ENCODE data around the gene DSC1.

Gene DSC1

DNA sequence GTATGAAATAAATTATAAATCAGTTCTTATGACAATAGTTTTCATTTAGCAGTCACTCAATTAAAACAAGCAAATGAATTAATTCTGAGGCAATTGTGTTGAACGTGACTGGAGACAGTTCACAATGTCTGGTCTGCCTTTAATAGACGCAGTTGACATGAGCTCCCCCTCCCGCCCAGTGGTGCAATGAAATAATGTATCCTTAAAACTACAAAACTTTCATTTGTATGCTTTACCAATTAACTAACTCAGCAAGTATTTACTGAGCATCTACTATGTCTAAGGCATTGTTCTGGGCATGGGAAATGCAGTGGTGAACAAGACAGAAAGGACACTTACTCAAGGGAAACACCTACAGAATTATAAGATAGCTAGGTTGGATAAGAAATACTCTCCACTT lies 56.9 kb downstream of the DSC1 start:
- H2AFZ ChIP-seq (ENCODE audit: insufficient read depth, low read length, poor library complexity) = no peak overlapping the region
- no peak overlapping the region for H4K12ac ChIP-seq (ENCODE audit: low read depth, low read length)
- no CpG with 5 or more reads among the region's 3 CpGs for WGBS (ENCODE audit: extremely low coverage, insufficient coverage, insufficient read length)

DNA sequence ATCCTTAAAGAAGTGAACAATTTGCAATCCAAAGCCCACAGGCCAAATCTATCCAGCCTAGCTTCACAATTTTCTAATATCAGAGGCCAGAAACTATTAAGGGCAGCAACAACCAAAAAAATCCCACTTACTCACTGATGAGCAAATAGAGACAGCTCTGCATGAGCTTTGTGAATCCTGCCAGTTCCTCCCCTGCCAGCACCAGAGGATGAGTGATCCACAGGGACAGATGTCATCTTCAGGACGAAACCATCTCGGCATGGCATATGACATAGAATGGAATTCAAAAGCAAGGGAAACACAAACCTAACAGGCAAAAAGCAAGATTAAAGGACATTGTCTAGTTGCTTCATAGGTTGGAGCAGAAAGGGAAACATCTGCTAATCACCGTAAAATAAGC lies 58.2 kb downstream of the DSC1 start:
- H3K36me3 ChIP-seq (ENCODE audit: control insufficient read depth in 1 of 2, insufficient read depth in 2 of 2, low read length in 2 of 2) = no peaks in the 10 kb centered on the region
- peak in 1 of 2 donors; percentile 5 for DNase-seq
- no peak overlapping the region for H2BK120ac ChIP-seq (ENCODE audit: insufficient read depth, low read length, poor library complexity)
- H4K91ac ChIP-seq (ENCODE audit: low read depth, low read length) = no peak overlapping the region
- H2AFZ ChIP-seq (ENCODE audit: insufficient read depth, low read length, poor library complexity) = no peak overlapping the region
- H2BK5ac ChIP-seq (ENCODE audit: low read depth, low read length, poor library complexity) = no peak overlapping the region
- no peak overlapping the region for H4K8ac ChIP-seq (ENCODE audit: low read depth, low read length)
- WGBS (ENCODE audit: extremely low coverage, insufficient coverage, insufficient read length) = no CpG with 5 or more reads among the region's 3 CpGs
- no peak overlapping the region for H3K18ac ChIP-seq (ENCODE audit: low read length)
- H3K4me1 ChIP-seq (ENCODE audit: control insufficient read depth in 1 of 2, insufficient read depth in 2 of 2, low read length in 2 of 2) = peaks cover 2 to 6% of the 10 kb centered on the region in 2 experiments
- no peaks in the 10 kb centered on the region for H3K9me3 ChIP-seq (ENCODE audit: insufficient read depth, low read depth, low read length)
- H3K79me1 ChIP-seq (ENCODE audit: low read length) = peaks cover 21% of the 10 kb centered on the region
- H3K4ac ChIP-seq (ENCODE audit: low read depth, low read length) = no peak overlapping the region
- H3K27me3 ChIP-seq (ENCODE audit: insufficient read depth, low read length) = no peaks in the 10 kb centered on the region
- H3K27ac ChIP-seq (ENCODE audit: low read depth, low read length) = no peak overlapping the region
- no peak overlapping the region for H3K23ac ChIP-seq (ENCODE audit: low read length)
- H3K4me3 ChIP-seq (ENCODE audit: low read depth, low read length) = no peak overlapping the region
- peaks cover 18% of the 10 kb centered on the region for H3K79me2 ChIP-seq (ENCODE audit: control insufficient read depth, insufficient read depth, low read length, poor library complexity)
- H3K4me2 ChIP-seq (ENCODE audit: low read length) = no peak overlapping the region
- H4K12ac ChIP-seq (ENCODE audit: low read depth, low read length) = no peak overlapping the region
- no peak overlapping the region for H3K9ac ChIP-seq (ENCODE audit: low read length)
- H2AK5ac ChIP-seq (ENCODE audit: low read length) = no peak overlapping the region
- H3K14ac ChIP-seq (ENCODE audit: low read length) = no peak overlapping the region
- H2BK12ac ChIP-seq (ENCODE audit: low read length) = no peak overlapping the region

More for the DNA sequence above, 56.9 kb downstream of the DSC1 start:
- no peaks in the 10 kb centered on the region for H3K4me1 ChIP-seq (ENCODE audit: control insufficient read depth in 1 of 2, insufficient read depth in 2 of 2, low read length in 2 of 2)
- H3K9ac ChIP-seq (ENCODE audit: low read length) = no peak overlapping the region
- H4K8ac ChIP-seq (ENCODE audit: low read depth, low read length) = no peak overlapping the region
- H3K18ac ChIP-seq (ENCODE audit: low read length) = no peak overlapping the region
- H3K36me3 ChIP-seq (ENCODE audit: control insufficient read depth in 1 of 2, insufficient read depth in 2 of 2, low read length in 2 of 2) = no peaks in the 10 kb centered on the region
- no peak overlapping the region for H3K14ac ChIP-seq (ENCODE audit: low read length)
- no peak overlapping the region for H4K91ac ChIP-seq (ENCODE audit: low read depth, low read length)
- H3K4me3 ChIP-seq (ENCODE audit: low read depth, low read length) = no peak overlapping the region
- H2AK5ac ChIP-seq (ENCODE audit: low read length) = no peak overlapping the region
- H3K4ac ChIP-seq (ENCODE audit: low read depth, low read length) = no peak overlapping the region
- no peak overlapping the region for H2BK120ac ChIP-seq (ENCODE audit: insufficient read depth, low read length, poor library complexity)
- H3K27ac ChIP-seq (ENCODE audit: low read depth, low read length) = no peak overlapping the region
- no peaks in the 10 kb centered on the region for H3K9me3 ChIP-seq (ENCODE audit: insufficient read depth, low read depth, low read length)
- no peak overlapping the region for H3K23ac ChIP-seq (ENCODE audit: low read length)
- H3K27me3 ChIP-seq (ENCODE audit: insufficient read depth, low read length) = no peaks in the 10 kb centered on the region
- H2BK5ac ChIP-seq (ENCODE audit: low read depth, low read length, poor library complexity) = no peak overlapping the region
- peaks cover 11% of the 10 kb centered on the region for H3K79me2 ChIP-seq (ENCODE audit: control insufficient read depth, insufficient read depth, low read length, poor library complexity)
- H3K4me2 ChIP-seq (ENCODE audit: low read length) = no peak overlapping the region
- no peak overlapping the region for H2BK12ac ChIP-seq (ENCODE audit: low read length)
- no peak for DNase-seq
- peaks cover 14% of the 10 kb centered on the region for H3K79me1 ChIP-seq (ENCODE audit: low read length)

DNA sequence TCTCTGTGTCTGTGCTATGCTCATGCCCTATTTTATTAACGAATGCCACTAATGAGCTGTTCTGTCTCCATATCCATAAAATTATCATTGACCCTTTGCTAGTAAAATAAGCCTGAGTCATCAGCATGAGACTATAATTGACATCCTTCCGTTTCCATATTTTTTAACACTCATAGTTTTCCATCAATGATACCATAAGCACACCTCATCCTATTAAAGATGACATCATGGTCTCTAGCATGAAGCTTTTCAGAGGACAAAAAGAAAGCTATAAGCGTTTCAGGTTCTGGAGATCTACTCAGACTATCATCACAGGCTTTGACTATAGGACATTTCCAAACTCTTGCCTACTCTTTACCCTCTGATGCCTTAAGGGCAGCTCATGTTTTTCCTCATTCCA lies 59.2 kb downstream of the DSC1 start:
- H4K91ac ChIP-seq (ENCODE audit: low read depth, low read length) = no peak overlapping the region
- no peak overlapping the region for H3K4me2 ChIP-seq (ENCODE audit: low read length)
- peaks cover 2 to 6% of the 10 kb centered on the region in 2 experiments for H3K4me1 ChIP-seq (ENCODE audit: control insufficient read depth in 1 of 2, insufficient read depth in 2 of 2, low read length in 2 of 2)
- H3K4me3 ChIP-seq (ENCODE audit: low read depth, low read length) = no peak overlapping the region
- no peak overlapping the region for H3K9ac ChIP-seq (ENCODE audit: low read length)
- H2BK120ac ChIP-seq (ENCODE audit: insufficient read depth, low read length, poor library complexity) = no peak overlapping the region
- no peak overlapping the region for H3K23ac ChIP-seq (ENCODE audit: low read length)
- H4K12ac ChIP-seq (ENCODE audit: low read depth, low read length) = no peak overlapping the region
- H3K36me3 ChIP-seq (ENCODE audit: control insufficient read depth in 1 of 2, insufficient read depth in 2 of 2, low read length in 2 of 2) = no peaks in the 10 kb centered on the region
- no peak overlapping the region for H3K4ac ChIP-seq (ENCODE audit: low read depth, low read length)
- H2AK5ac ChIP-seq (ENCODE audit: low read length) = no peak overlapping the region
- WGBS (ENCODE audit: extremely low coverage, insufficient coverage, insufficient read length) = no CpG with 5 or more reads among the region's 3 CpGs
- DNase-seq = peak in 1 of 2 donors; percentile 32
- no peaks in the 10 kb centered on the region for H3K9me3 ChIP-seq (ENCODE audit: insufficient read depth, low read depth, low read length)
- peak overlapping the region; percentile 6 for H3K27ac ChIP-seq (ENCODE audit: low read depth, low read length)
- no peak overlapping the region for H2AFZ ChIP-seq (ENCODE audit: insufficient read depth, low read length, poor library complexity)
- no peak overlapping the region for H2BK5ac ChIP-seq (ENCODE audit: low read depth, low read length, poor library complexity)
- no peak overlapping the region for H2BK12ac ChIP-seq (ENCODE audit: low read length)
- no peaks in the 10 kb centered on the region for H3K27me3 ChIP-seq (ENCODE audit: insufficient read depth, low read length)
- H3K79me2 ChIP-seq (ENCODE audit: control insufficient read depth, insufficient read depth, low read length, poor library complexity) = peaks cover 18% of the 10 kb centered on the region
- H4K8ac ChIP-seq (ENCODE audit: low read depth, low read length) = no peak overlapping the region
- H3K18ac ChIP-seq (ENCODE audit: low read length) = no peak overlapping the region
- H3K79me1 ChIP-seq (ENCODE audit: low read length) = peaks cover 21% of the 10 kb centered on the region
- H3K14ac ChIP-seq (ENCODE audit: low read length) = no peak overlapping the region

DNA sequence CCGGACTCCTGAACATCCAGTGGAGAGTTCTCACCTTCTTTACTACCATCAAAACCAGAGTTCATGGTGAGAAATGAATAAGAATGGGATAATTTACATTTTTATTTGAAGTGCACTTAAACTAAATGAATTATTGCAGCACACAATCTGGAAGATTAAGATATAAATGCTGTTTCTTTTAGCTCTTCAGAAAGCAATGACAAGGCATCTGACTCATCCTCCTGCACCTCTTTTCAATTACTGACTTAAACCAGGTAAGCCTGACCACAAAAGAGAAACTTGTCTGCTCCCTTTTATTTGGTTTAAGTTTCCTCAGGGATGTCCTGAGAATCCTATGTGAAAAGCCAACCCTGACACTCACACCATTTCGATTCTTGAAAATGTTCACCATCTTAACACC lies 59.7 kb downstream of the DSC1 start:
- H2AFZ ChIP-seq (ENCODE audit: insufficient read depth, low read length, poor library complexity) = no peak overlapping the region
- WGBS (ENCODE audit: extremely low coverage, insufficient coverage, insufficient read length) = no CpG with 5 or more reads among the region's 2 CpGs
- no peak overlapping the region for H2BK120ac ChIP-seq (ENCODE audit: insufficient read depth, low read length, poor library complexity)
- H3K9me3 ChIP-seq (ENCODE audit: insufficient read depth, low read depth, low read length) = no peaks in the 10 kb centered on the region
- no peak overlapping the region for H3K18ac ChIP-seq (ENCODE audit: low read length)
- no peak overlapping the region for H3K4ac ChIP-seq (ENCODE audit: low read depth, low read length)
- no peak overlapping the region for H3K23ac ChIP-seq (ENCODE audit: low read length)
- H2BK5ac ChIP-seq (ENCODE audit: low read depth, low read length, poor library complexity) = no peak overlapping the region
- no peak overlapping the region for H4K12ac ChIP-seq (ENCODE audit: low read depth, low read length)
- peaks cover 21% of the 10 kb centered on the region for H3K79me1 ChIP-seq (ENCODE audit: low read length)
- H3K4me2 ChIP-seq (ENCODE audit: low read length) = no peak overlapping the region
- H3K4me3 ChIP-seq (ENCODE audit: low read depth, low read length) = no peak overlapping the region
- no peak overlapping the region for H3K9ac ChIP-seq (ENCODE audit: low read length)
- H3K36me3 ChIP-seq (ENCODE audit: control insufficient read depth in 1 of 2, insufficient read depth in 2 of 2, low read length in 2 of 2) = no peaks in the 10 kb centered on the region
- peak overlapping the region; percentile 97 for H3K27ac ChIP-seq (ENCODE audit: low read depth, low read length)
- no peak overlapping the region for H4K8ac ChIP-seq (ENCODE audit: low read depth, low read length)
- H2AK5ac ChIP-seq (ENCODE audit: low read length) = no peak overlapping the region
- DNase-seq = peak in 1 of 2 donors; percentile 8
- no peak overlapping the region for H4K91ac ChIP-seq (ENCODE audit: low read depth, low read length)
- H3K79me2 ChIP-seq (ENCODE audit: control insufficient read depth, insufficient read depth, low read length, poor library complexity) = peaks cover 18% of the 10 kb centered on the region
- H3K4me1 ChIP-seq (ENCODE audit: control insufficient read depth in 1 of 2, insufficient read depth in 2 of 2, low read length in 2 of 2) = peaks cover 2 to 6% of the 10 kb centered on the region in 2 experiments
- H3K14ac ChIP-seq (ENCODE audit: low read length) = no peak overlapping the region
- no peaks in the 10 kb centered on the region for H3K27me3 ChIP-seq (ENCODE audit: insufficient read depth, low read length)
- no peak overlapping the region for H2BK12ac ChIP-seq (ENCODE audit: low read length)
